NCI-H82 treated with DMSO at 0.1 percent for 48 hours (cell line): ENCODE measurements around the gene ACOX1.

Experiments used
- DNase-seq: peaks from one replicate; lab custom pipeline; 2025; ENCODE audit not compliant: unreplicated experiment; lab: John Stamatoyannopoulos, UW

Gene ACOX1

DNA sequence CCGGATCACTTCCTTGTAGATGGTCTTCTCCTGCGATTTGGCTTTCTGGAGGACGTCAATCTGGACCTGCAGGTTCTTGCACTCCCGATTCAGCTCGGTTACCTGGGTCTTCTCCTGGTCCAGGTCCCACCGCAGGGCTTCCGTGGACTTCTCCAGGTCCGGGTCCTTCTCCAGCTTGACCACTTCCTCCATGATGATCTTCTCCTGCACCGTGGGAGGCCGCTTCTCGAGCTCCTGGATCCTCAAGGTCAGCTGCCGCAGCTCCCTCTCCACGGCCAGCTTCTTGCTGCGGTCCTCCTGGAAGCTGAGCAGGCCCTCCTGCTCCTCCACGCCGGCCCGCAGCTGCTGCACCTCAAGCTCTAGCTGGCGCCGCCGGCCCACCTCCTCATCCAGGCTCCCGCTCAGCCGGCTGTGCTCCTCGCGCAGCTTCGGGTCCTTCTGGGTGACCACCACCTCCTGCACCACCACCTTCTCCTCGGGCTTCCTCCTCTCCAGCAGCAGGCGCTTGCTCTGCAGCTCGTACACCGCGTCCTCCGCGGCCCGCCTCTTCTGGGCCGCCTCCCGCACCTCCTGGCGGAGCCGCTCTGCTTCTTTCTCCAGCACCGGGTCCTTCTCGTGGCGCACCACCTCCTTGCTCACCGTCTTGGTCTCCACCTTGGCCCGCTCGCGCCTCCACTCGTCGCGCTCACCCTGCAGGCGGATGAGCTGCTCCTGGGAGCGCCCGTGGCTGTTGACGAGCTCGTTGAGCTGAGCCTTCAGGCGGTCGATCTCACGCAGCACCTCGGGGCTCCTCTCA is 29.9 kb upstream of the ACOX1 start:
- no peak for DNase-seq

DNA sequence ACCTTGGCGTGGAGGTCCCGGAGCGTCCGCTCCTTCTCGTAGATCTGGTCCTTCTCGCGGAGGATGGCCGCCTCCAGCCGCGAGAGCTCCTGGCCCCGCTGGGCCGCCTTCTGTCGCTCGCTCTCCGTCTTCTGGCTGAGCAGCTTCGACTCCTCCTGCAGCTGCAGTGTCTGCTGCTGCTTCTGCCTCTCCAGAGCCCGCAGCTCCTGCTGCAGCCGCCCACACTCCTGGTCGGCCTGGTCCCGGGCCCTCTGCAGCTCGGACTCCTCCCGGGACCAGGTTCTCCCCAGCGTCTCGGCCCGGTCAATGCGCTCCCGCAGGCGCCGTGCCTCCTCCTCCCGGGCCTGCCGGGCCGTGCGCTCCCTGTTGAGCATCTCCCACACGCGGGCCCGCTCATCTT is 29.2 kb upstream of the ACOX1 start:
- DNase-seq = no peak

DNA sequence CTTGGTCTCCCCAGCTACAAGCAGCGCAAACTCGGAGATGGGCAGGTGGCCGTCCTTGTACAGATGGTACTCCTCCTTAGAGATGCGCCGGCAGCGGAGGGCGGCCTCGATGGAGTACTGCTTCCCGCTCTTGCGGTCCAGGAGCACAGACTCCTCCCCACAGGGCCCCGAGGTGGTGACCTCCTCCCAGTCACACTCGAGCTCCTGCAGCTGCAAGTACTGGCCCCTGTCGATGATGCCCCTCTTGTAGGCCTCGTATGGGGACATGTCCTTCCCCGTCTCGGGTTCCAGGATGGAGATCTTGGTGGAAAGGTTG is 28.8 kb upstream of the ACOX1 start:
- DNase-seq = no peak

DNA sequence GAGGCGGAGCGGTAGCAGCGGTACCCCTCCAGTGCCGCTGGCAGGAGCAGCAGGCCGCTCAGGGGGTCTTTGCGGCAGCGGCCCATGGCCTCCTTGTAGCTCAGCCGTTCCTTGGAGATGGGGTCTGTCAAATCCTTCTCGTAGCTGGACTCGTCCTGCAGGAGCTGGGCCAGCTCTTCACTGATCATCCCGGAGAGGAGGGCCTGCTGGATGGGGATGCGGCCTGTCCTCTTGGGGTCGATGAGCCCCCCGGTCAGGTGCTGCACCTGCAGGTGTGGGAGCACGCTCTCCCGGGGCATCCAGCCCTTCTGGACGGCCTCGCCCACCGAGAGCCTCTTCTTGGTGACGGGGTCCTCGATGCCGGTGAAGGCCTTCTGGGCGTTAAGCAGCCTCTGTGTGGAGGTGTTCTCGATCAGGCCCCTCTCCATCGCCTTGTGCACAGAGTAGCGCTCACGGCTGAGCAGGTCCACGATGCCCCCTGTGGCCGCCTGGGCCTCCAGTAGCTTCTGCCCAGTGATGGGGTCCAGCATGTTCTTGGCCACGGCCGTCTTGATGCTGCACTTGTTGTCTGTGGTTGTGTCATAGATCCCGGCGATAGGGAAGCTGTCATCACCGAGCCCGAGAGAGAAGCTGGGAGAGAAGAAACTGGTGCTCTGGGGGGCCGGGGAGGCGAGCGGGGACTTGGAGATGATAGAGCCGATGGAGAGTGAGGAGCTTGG is 28.3 kb upstream of the ACOX1 start:
- no peak for DNase-seq

DNA sequence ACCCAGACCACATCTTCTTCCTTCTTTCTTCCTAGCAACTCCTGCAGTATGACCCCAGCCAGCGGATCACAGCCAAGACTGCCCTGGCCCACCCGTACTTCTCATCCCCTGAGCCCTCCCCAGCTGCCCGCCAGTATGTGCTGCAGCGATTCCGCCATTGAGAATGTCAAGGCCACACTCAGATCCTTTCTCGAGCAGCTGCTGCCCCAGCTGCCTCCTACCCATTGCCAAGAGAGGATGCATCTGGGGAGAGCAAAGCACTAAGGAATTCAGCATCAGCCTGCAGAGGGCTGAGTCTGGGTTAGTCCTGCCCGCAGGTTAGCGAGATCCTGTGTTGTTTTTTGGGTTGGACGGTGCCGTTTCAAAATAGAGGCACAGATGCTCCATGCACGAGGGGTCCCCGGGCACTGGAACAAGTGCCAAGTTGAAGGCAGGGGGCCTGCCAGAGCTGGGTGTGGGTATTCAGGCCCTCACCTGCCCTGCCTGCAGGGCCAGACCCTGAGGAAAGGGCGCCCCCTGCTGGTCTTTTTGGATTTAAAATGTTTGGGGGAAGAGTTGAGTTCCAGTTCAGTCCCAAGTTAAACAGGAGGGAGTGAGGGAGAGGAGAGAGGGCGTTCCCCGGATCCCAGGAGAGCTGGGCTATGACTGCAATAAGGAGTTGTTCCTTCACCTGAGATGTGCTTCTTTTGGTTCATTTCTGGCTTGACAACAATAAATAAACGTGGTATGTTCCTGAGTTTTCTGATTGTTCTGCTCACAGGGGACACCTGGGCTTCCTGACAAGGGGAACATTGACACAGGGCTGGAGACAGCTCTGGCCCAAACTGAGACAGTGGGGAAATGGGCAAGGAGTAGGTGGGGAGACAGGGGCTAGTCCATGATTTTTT is 26.5 kb upstream of the ACOX1 start:
- peak; percentile 30 for DNase-seq

DNA sequence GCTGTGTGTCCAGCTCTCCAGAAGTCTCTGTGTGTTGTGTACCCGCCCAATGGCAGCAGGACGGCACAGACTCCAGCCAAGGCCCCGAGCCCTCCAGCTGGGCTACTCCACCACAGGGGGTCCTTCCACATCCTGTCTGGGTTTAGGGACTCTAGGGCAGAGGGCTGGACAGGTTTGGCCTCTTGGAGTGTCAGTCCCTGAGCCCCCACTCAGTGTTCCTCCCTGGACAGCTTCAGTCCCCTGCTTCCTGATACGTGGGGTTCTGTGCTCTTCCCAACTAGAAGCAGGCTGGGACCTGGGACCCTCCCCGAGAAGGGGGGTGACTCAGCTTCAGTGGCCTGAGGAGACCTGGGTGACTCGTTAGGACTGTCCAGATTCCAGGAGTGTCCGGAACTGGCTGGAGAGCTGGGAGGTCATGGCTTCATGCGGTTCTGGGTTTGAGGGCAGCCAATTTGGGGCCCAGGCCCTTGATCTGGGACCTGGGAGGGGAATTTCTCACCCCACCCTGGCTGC is 25.8 kb upstream of the ACOX1 start:
- no peak for DNase-seq

DNA sequence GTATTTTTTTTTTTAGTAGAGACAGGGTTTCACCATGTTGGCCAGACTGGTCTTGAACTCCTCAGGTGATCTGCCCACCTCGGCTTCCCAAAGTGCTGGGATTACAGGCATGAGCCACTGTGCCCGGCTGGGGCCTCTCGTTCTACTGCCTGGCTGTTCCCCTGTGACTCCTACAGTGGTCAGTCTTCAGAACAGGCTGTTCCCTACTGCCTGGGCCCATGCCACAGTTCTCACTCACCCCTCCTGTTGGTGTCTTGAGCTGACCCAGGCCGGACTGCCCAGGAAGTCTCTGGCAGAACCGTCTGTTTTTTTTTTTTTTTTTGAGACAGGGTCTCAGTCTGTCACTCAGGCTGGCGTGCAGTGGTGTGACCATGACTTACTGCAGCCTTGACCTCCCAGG is 24.9 kb upstream of the ACOX1 start:
- DNase-seq = no peak

DNA sequence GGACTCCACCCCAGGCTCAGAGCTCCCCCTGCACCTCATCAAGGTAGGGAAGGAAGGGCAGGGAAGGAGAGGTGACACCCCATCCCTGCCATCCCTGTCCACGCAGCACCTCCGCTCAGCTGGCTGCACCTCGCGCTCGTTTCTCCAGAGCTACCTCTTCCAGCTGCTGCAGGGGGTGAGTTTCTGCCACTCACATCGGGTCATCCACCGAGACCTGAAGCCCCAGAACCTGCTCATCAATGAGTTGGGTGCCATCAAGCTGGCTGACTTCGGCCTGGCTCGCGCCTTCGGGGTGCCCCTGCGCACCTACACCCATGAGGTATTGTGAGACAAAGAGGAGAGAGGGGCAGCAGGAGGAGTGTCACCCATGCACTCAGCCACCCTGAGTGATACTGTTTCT is 23.1 kb upstream of the ACOX1 start:
- DNase-seq = no peak

DNA sequence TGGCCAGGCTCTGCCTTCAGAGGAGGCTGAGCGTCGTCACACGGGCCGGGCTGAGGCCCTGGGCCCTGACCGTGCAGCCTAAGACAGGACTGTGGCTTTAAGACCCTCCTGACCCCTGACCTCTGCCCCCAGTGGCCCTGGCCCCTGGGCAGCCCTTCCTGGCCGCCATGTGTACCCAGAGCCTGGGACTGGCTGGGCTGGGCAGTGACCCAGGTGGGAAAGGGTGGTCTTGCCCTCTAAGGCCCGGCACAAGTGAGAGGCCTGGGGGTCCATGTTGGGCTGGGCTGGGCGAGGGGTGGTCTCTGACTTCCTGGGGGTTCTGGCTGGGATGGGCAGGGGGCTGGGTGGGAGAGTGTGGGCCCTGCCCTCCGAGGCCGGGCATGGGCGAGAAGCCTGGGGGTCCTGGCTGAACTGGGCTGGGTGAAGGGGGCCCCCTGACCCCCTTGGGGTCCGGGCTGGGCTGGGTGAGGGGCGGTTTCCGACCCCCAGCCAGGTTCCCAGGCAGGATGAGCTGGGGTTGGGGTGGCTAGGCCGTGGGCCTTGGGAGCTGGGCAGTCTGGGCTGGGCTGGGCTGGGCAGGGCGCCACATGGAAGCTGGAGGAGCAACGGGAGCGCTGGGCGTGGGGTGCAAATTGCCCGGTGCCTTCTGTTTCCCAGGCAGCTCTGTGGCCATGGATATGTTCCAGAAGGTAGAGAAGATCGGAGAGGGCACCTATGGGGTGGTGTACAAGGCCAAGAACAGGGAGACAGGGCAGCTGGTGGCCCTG is 22.0 kb upstream of the ACOX1 start, which contains the start of gene CDK3:
CDK3 (plus strand) TSS at position 101 of the 767 bp plus-strand sequence; CDS start at position 672, 571 bp downstream.
- no peak for DNase-seq

DNA sequence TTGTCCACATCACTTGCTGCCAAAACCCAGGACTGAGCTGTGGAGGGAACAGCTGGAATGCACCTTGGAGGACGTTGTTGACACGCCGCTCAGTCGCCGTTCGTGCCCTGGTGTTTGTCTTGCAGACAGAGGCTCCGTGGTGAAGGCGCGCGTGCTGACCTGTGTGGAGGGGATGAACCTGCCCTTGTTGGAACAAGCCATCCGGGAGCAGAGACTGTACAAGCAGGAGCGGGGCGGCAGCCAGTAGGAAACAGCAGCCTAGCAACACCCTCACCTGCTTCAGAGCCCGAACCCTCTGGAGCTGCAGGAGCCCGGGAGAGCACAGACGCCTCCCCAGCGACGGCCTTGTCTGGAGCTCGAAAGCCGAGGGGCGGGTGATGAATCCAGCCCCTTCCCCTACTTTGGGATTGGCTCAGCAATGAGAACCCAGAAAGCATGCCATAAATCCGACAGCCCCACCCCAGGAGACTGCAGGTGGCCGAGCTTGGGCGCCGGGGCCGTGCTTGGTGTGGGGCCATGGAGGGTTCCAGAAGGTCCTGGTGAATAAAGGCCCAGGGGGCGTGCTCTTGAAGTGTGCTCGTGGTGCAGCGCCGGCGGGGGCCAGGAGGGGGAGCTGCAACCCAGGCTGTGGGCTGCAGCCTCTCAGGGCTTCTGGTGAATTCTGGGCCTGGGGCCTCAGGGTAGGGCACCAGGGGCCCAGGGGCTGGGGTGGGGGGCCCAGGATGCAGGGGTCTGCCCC is 21.2 kb upstream of the ACOX1 start:
- no peak for DNase-seq

DNA sequence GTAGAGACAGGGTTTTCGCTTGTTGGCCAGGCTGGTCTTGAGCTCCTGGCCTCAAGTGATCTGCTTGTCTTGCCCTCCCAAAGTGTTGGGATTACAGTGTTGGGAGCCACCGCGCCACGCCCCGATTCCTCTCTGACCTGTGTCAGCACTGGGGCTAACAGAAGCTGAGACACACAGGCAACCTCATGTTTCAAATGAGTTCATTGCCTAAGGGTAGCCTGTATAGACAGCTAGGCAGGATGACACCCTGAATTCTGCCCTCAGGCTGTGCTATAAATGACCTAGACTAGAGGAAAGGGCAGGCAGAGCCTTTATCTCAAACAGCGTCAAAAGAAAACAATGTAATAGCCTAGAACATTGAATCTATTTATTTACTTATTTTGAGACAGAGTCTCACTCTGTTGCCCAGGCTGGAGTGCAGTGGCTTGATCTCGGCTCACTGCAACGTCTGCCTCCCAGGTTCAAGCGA is 19.4 kb upstream of the ACOX1 start:
- DNase-seq = no peak

DNA sequence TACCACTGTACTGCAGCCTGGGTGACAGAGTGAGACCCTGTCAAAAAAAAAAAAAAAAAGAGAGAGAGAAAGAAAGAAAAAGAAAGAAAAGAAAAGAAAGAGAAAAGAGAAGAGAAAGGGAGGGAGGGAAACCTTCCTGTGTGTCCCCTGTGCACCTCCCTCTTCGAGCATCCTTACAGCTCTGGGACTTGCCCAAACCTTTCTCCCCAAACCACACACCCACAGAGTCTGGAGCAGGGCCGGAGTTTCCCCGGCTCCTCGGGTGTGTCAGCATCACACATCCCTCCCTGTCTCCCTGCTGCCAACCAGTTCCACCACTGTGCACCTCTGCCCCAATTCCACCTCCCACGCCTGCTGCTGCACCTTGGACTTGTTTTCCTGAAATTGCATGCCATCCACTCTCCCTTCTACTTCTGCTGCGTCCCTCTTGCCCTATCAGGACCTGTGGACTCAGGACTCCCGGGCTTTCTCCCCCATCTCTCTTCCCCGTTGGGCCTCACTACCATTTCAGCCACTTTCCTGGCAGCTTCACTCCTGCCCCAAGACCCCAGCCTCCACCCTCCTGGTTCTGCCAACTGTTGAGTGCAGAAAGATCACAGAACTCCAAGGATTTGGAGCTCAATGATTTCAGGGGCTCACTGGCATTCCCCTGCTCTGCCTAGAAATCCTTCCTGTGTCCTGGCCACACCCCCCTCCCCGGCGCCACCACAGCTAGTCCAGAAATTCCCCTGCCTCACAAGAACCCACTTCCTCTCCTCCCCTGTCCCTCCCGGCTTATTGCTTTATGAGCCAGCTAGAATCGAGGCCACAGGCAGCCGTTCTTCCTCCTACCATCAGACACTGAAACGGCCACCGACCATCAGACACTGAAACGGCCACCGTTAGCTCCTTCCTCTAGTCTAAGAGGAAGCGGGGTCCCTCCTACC is 18.0 kb upstream of the ACOX1 start:
- DNase-seq = no peak

DNA sequence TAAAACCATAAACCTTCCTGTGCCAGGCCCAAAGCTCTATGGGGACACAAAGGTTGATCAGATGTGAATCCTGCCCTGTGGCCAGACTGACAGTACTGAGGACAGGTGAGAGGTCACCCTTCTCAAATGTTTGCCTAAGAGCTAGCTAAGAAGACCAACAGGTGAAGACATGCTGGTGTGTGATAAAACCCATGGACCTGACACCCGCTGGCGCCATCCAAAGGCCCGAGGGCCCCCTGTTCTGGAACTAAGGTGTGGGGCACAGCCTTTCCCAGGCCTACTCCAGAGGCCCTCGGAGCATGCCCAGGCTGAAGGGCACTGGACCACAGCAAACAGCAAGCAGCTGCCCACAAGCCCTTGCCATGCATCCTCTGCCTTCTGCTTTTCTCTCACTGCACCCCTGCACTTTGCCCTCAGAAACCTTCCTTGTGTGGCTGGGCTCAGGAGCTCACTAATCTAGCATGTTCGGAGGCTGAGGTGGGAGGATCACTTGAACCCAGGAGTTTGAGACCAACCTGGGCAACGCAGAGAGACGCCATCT is 16.5 kb upstream of the ACOX1 start:
- no peak for DNase-seq

DNA sequence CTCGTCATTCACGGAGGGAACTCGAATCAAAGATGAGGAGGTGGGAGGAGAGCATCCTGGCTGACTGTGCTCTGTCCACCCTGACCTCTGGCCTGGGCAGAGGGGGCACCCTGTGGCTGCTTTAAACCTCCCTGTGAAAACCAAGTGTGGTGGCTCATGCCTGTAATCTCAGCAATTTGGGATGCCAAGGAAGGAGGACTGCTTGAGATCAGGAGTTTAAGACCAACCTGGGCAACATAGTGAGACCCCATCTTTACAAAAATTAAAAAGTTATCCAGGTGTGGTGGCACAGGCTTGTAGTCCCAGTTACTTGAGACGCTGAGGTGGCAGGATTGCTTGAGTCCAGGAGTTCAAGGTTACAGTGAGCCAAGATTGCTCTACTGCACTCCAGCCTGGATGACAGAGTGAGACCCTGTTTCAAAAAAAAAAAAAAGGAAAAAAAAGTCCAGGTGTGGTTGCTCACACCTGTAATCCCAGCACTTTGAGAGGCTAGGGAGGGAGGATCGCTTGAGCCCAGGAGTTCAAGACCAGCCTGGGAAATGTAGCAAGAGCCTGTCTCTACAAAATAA is 15.9 kb upstream of the ACOX1 start:
- no peak for DNase-seq

DNA sequence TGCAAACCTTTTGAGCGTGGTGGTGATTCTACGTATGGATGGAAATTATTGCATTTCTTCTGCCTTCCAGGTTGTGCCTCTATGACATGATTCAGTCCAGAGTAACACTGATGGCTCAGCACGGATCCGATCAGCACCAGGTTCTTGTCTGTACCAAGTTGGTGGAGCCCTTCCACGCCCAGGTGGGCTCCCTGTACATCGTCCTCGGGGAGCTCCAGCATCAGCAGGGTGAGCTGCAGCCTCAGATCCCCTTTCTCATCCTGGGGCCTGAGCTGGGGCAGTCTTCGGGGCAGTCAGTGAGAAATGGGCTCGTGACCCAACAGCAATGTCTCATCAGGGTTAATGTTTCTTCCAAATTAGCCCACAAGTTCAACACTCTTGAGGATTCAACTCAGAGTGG is 12.4 kb upstream of the ACOX1 start:
- DNase-seq = no peak

DNA sequence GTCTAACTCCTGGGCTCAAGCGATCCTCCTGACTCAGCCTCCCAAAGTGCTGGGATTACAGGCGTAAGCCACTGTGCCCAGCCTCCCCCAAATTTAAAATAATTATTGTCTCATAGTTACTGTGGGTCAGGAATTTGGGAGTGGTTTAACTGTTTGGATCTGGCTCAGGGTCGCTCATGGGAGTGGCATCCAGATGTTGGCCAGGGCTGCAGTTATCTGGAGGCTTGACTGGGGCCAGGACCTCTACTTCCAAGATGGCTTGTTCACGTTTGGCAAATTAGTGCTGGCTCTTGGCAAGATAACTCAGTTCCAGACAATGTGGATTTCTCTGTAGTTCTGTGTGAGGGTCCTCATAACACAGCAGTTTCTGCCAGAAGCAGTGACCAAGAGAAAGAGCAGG is 8.1 kb upstream of the ACOX1 start:
- DNase-seq = no peak

DNA sequence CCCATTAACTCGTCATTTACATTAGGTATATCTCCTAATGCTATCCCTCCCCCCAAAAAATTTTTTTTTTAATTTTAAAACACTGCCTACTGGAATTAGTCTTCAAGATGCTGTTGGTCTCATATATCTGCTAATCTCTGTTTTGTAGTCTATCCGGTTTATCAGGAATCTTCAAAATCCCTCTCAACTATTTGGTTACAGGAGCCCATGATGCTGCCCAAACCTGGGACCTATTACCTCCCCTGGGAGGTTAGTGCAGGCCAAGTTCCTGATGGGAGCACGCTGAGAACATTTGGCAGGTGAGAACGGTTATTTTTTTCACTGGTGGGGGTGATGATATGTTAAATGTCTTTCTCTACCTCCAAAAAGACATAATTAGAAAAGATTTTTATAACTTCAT is 7.0 kb upstream of the ACOX1 start:
- no peak for DNase-seq

DNA sequence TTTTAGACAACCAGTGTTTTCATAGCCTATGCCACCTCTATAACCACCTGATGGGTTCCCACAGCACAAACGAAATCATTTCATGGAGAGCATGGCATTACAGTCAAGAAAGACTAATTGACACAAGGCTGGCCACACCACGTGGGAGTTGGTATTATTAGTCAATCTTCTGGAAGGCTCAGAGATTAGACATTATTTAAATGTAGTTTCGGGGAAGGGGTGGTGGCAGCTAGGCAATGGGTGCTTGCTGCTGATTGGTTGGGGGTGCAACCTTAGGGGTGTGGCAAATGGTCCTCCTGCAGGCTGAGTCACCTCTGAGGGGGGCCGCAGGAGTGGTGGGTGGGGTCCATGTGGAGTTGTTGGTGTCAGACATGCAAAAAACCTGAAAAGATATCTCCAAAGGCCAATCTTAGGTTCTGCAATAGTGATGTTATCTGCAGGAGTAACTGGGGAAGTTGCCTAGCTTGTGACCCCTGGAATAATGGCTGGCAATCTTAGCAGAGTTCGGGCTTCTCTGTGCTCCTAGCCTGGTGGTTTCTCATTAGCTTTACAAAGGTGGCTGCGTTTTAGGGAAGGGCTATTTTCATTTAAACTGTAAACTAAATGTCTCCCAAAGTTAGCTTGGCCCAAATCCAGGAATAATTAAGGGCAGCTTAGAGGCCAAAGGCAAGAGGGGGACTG is 4.7 kb upstream of the ACOX1 start:
- peak; percentile 21 for DNase-seq
